ENCODE measurements around the gene STXBP3.
A peak's percentile ranks its signal among the peaks of the same experiment; 100 is the strongest.

Gene STXBP3

DNA sequence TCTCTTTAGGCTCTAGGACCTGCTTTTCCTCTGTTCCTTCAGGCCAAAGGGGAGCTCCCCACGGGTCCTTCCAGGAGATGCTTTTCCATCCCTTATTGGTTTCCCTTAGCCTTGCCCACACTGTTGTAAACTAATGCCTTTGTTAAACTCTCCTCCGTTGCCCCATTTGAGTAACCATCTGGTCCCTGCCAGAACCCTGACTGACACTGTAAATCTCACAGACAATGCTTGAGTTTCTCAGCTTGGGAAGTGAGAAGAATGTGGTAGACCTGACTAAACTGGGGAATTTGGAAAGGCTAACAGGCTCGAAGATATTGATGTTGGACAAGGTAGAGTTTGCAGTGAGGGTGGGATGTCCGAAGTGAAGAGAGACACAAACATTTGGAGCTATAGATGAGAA is 99.0 kb downstream of the STXBP3 start:
- no peak for DNase-seq

GRCh38 chr1:108845991-108846390 is 99.5 kb downstream of the STXBP3 start:
- no peak for DNase-seq

DNA sequence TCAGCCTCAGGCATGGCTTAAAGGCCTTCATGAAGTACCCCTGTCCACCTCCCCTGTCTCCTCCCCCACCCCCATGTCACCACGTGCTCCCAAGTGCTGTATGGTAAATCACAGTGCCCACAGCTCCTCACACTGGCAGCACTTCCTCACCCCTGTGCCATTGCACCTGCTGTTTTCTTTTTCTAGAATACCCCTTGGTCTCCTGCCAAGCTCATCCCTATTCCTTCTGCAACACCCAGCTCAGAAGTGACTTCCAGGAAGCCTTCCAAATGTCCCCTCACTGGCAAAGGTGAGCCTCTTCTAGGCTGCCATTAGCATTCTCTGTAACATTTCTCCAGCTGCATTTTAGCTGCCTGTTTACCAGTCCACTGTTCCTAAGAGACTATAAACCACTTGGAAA is 101.0 kb downstream of the STXBP3 start:
- DNase-seq, result no peak

- DNase-seq, result no peak
These were observed 102.3 kb downstream of the STXBP3 start for GRCh38 chr1:108848806-108849205.

GRCh38 chr1:108850929-108851328 is 104.5 kb downstream of the STXBP3 start:
- no peak for DNase-seq

DNA sequence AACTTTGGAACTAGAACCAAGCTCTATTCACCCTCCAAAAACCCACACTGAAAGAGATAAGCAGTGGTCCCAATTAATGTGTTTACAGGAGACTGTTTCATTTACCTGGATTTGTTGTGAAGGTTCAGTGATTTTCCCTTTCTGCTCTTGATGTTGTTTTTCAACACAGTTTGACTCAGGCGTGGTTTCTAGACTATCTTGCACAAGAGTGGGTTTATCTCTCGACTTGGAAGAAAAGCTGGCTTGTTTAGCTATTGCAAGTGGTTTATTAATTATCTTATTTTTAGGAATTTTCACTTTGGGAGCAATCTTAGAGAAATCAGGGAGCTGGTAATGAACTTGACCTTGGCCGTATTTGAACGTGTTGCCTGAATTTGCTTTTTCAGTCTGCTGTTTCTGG is 105.1 kb downstream of the STXBP3 start:
- no peak for DNase-seq

DNA sequence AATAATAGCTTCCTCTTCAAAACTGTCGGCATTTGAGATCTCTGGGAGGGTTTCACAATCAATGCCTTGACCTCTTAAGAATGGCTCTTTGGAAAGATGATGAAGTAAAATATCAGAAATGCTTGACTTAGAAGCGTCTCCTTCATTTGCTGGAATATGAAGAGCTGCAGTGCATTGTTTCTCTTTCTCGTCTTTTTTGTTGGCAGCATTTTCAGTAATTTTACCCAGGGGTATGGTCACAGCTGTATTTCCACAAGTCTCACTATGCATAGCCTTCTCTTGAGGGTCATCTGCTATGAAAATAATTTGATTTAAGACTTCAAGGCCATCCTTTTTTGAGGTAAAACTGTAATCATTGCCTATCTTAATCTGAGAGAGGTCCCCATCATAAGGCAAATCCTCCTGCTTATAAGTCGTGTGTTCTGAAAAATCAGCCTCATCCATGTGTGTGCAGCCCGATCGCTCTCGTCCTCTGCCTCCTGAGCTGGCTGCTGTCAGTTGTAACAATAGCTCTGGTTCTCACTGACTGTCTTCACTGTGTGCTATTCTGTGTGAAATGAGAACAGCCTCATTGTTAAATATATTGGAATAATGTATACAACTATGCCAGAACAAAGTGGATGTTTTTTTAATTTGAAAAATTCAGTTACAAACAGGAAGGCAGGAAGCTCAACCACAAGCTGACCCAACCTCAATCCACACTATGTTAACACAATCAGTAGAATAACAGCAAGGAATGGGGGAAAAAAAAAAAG is 105.9 kb downstream of the STXBP3 start:
- peak in 2 of 3 donors; percentile 25 to 26 for DNase-seq

GRCh38 chr1:108854221-108855019 is 107.9 kb downstream of the STXBP3 start:
- peak in 1 of 3 donors; percentile 26 for DNase-seq

DNA sequence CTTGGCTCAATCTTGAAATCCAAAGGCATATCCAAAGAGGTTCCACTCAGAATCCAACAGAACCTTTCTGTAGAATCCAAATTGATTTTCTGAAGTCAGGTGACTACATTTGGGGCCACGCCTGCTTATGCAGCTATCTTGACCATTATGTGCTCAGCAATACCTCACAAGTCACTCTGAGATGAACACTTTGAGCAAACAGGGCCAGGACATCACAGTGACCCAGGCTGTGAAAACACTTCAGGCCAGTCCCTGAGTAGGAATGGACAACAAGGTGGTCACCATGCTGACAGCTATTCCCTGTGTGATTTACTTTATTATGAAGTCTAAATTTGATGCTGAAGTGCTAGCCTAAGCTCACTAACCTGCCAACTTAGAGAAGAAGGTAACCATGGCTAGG is 110.5 kb downstream of the STXBP3 start, which contains the start of gene AKNAD1:
Gene AKNAD1 (minus strand): TSS at position 101 of the 400 bp plus-strand sequence. CDS start 4,430 bp downstream, outside the sequence.
- no peak for DNase-seq

- no peak for DNase-seq
These were observed 111.9 kb downstream of the STXBP3 start for GRCh38 chr1:108858230-108858950.
